Testis (tissue), 2 donors: Measurements from ENCODE around the gene GPLD1.

Experiments used
- CTCF ChIP-seq, 3 experiments: fragments of 450-650 bp in 2 of 3; fragments of 200-600 bp in 1 of 3; sonication (generic) in 1 of 3; IDR thresholded peaks; one replicate each; pipeline ENCODE4 v1.5.1; 2016 to 2019; ENCODE audit warnings: antibody characterized with exemption in 3 of 3, mild to moderate bottlenecking in 2 of 3, moderate library complexity in 1 of 3
- POLR2A ChIP-seq: fragments of 450-650 bp; IDR thresholded peaks from one replicate; pipeline ENCODE4 v1.6.1; 2017; ENCODE audit warnings: antibody characterized with exemption, mild to moderate bottlenecking, moderate library complexity

DNA sequence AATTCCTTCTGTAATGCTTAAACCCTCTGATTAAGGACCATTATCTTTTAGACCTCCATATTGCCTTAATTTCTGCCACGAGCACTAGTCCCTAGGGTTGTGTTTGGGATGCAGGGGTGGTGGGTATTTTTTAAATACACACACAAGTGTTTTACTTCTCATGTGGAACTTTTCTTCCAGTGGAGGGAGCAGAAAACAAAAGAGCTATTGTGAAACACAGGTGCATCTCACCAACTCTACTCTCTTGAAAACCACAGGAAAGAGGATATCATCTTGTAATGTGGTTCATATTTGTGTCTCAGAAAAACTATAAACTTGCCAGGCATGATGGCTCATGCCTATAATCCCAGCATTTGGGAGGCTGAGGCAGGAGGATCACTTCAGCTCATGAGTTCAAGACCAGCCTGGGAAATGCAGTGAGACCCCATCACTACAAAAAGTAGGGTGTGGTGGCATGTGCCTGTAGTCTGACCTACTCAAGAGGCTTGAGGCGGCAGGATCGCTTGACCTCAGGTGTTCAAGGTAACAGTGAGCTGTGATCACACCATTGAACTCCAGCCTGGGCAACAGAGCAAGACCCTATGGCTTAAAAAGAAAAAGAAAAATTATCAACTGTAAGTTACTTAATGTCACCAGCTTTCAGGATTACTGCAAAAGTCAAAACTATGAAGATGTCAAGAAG lies 49.4 kb downstream of the GPLD1 start:
- TF ChIP-seq CTCF (IDR thresholded peaks at IDR 0.05) (no peak), POLR2A (no peak)
